ENCODE data around the gene ID3.
A peak's percentile ranks its signal among the peaks of the same experiment; 100 is the strongest.

ID3 gene

GRCh38 chr1:23573574-23574182 lies 14.4 kb upstream of the ID3 start:
- Histone ChIP-seq H3K27ac (ENCODE audit: low read depth, low read length) (no peak overlapping the region), H3K9me3 (ENCODE audit: control insufficient read depth, insufficient read depth, low read length) (no peaks in the 10 kb centered on the region), H3K27me3 (ENCODE audit: control insufficient read depth, insufficient read depth, low read length) (peaks cover 12% of the 10 kb centered on the region), H3K9ac (ENCODE audit: low read depth, low read length) (no peak overlapping the region), H3K4me3 (ENCODE audit: low read depth, low read length) (no peak overlapping the region), H3K4me1 (ENCODE audit: control insufficient read depth, insufficient read depth, low read length) (peaks cover 17% of the 10 kb centered on the region), H3K36me3 (ENCODE audit: control insufficient read depth, insufficient read depth, low read length) (no peaks in the 10 kb centered on the region)

DNA sequence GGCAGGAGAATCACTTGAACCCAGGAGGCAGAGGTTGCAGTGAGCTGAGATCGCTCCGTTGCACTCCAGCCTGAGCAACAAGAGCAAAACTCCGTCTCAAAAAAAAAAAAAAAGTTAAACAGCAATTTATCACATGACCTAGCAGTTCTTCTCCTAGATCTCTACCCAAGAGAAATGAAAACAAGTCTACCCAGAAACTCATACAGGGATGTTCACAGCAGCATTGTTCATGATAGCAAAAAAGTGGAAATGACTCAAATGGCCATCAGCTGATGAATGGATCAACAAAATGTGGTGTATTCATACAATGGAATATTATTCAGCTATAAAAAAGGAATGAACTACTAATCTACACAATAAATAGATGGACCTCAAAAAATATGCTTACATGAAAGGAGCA lies 12.2 kb upstream of the ID3 start:
- Histone ChIP-seq H3K9ac (ENCODE audit: low read depth, low read length) (no peak overlapping the region), H3K4me3 (ENCODE audit: low read depth, low read length) (no peak overlapping the region), H3K4me1 (ENCODE audit: control insufficient read depth, insufficient read depth, low read length) (peaks cover 12% of the 10 kb centered on the region), H3K36me3 (ENCODE audit: control insufficient read depth, insufficient read depth, low read length) (no peaks in the 10 kb centered on the region), H3K27ac (ENCODE audit: low read depth, low read length) (no peak overlapping the region), H3K27me3 (ENCODE audit: control insufficient read depth, insufficient read depth, low read length) (peaks cover 19% of the 10 kb centered on the region), H3K9me3 (ENCODE audit: control insufficient read depth, insufficient read depth, low read length) (no peaks in the 10 kb centered on the region)

- no peaks in the 10 kb centered on the region for H3K9me3 ChIP-seq (ENCODE audit: control insufficient read depth, insufficient read depth, low read length)
- no peaks in the 10 kb centered on the region for H3K36me3 ChIP-seq (ENCODE audit: control insufficient read depth, insufficient read depth, low read length)
- H3K4me1 ChIP-seq (ENCODE audit: control insufficient read depth, insufficient read depth, low read length), result peaks cover 12% of the 10 kb centered on the region
- H3K27ac ChIP-seq (ENCODE audit: low read depth, low read length), result no peak overlapping the region
- no peak overlapping the region for H3K4me3 ChIP-seq (ENCODE audit: low read depth, low read length)
- no peak overlapping the region for H3K9ac ChIP-seq (ENCODE audit: low read depth, low read length)
- H3K27me3 ChIP-seq (ENCODE audit: control insufficient read depth, insufficient read depth, low read length), result peaks cover 19% of the 10 kb centered on the region
These were observed 10.8 kb upstream of the ID3 start for GRCh38 chr1:23570001-23570691.

DNA sequence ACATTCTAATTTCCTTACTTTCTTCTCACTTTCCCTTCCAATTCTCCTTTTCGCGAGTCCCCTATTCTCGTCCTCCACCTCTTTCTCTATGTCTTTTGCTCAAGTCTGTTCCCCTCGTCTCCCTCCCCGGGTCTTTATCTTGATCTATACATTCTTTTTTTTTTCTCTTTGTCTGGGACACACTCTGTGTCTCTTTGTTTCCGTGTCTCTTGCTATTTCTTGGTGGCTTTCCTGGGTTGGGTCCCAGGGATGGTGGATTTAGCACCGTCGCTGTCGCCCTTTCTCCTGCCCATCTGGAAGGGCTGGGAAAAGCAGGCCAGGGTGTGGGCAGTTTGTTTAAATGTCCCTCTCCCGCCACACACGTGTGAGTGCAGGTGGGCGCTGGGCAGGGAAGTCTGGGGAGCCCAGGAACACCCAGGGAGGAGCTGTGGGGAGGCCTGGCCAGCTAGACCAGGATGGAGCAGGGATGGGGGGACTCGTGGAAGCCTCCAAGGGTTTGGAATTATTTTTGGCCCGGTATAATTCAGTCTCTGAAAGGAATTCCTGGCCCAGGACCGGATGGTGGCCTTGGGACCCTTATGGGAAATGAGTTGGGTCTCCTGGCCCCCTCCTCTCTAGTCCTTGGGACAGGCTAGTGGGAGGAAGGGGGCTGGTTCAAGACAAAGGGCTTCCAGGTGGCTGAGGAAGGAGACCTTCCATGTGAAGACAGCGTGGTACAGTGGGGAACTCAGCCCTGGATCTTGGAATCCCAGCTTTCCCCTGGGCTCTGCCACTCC lies 9.5 kb upstream of the ID3 start:
- H3K4me3 ChIP-seq (ENCODE audit: low read depth, low read length), result peak overlapping the region; percentile 61
- H3K4me1 ChIP-seq (ENCODE audit: control insufficient read depth, insufficient read depth, low read length), result peaks cover 18% of the 10 kb centered on the region
- H3K27ac ChIP-seq (ENCODE audit: low read depth, low read length), result peak overlapping the region; percentile 70
- H3K36me3 ChIP-seq (ENCODE audit: control insufficient read depth, insufficient read depth, low read length), result no peaks in the 10 kb centered on the region
- H3K27me3 ChIP-seq (ENCODE audit: control insufficient read depth, insufficient read depth, low read length), result peaks cover 19% of the 10 kb centered on the region
- peak overlapping the region; percentile 38; the same call in 1 of the 2 replicates for H3K9ac ChIP-seq (ENCODE audit: low read depth, low read length)
- no peaks in the 10 kb centered on the region for H3K9me3 ChIP-seq (ENCODE audit: control insufficient read depth, insufficient read depth, low read length)

DNA sequence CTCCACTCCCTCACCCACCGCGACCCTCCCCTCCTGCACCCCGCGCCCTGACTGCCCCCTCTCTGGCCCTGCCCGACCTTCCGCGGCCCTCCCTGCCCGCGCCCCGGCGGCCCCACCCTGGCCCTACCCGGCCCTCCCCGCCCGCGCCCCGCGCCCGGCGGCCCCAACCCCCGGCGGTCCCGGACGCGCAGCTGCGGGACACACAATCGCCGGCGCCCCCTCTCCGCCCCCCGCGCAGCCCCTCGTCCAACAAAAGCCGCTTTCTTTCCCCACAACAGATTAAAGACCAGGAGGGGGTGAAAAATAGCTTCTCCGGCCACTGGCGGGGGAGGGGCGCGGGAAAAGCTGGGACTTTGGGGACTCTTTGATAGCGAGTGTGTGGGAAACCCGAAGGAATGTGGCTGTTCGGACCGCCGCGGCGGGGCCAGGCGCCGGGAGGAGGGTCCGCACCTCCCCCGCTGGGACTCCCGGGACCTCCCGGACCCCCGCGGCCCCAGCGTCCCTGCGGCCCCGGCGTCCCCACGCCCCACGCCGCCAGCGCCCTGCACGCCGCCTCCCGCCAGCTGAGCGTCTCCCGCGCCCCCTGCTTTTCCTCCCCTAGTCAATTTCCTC lies 8.8 kb upstream of the ID3 start:
- H3K9me3 ChIP-seq (ENCODE audit: control insufficient read depth, insufficient read depth, low read length), result no peaks in the 10 kb centered on the region
- peak overlapping the region; percentile 38; the same call in 1 of the 2 replicates for H3K9ac ChIP-seq (ENCODE audit: low read depth, low read length)
- H3K4me3 ChIP-seq (ENCODE audit: low read depth, low read length), result peak overlapping the region; percentile 61
- peaks cover 22% of the 10 kb centered on the region for H3K4me1 ChIP-seq (ENCODE audit: control insufficient read depth, insufficient read depth, low read length)
- no peaks in the 10 kb centered on the region for H3K36me3 ChIP-seq (ENCODE audit: control insufficient read depth, insufficient read depth, low read length)
- H3K27me3 ChIP-seq (ENCODE audit: control insufficient read depth, insufficient read depth, low read length), result peaks cover 19% of the 10 kb centered on the region
- H3K27ac ChIP-seq (ENCODE audit: low read depth, low read length), result peak overlapping the region; percentile 70

DNA sequence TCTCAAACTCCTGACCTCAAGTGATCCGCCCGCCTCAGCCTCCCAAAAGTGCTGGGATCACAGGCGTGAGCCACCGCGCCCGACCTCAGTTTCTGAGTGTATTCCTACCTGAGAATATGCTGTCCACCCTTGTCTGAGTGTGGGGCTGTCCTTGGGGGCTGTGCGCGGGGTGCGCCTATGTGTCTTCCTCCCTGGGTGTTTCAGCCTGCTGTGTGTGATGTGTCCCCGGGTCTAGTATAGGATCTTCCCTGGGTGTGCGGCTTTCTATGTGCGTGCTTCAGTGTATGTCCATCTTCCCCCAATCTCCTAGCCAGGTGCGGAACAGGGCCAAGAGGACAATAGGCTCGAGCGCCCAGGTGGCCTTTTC lies 8.3 kb upstream of the ID3 start:
- Histone ChIP-seq H3K4me3 (ENCODE audit: low read depth, low read length) (peak overlapping the region; percentile 42; the same call in 1 of the 2 replicates), H3K27me3 (ENCODE audit: control insufficient read depth, insufficient read depth, low read length) (peaks cover 19% of the 10 kb centered on the region), H3K4me1 (ENCODE audit: control insufficient read depth, insufficient read depth, low read length) (peaks cover 27% of the 10 kb centered on the region), H3K9ac (ENCODE audit: low read depth, low read length) (no peak overlapping the region), H3K27ac (ENCODE audit: low read depth, low read length) (peak overlapping the region; percentile 36), H3K9me3 (ENCODE audit: control insufficient read depth, insufficient read depth, low read length) (no peaks in the 10 kb centered on the region), H3K36me3 (ENCODE audit: control insufficient read depth, insufficient read depth, low read length) (no peaks in the 10 kb centered on the region)

DNA sequence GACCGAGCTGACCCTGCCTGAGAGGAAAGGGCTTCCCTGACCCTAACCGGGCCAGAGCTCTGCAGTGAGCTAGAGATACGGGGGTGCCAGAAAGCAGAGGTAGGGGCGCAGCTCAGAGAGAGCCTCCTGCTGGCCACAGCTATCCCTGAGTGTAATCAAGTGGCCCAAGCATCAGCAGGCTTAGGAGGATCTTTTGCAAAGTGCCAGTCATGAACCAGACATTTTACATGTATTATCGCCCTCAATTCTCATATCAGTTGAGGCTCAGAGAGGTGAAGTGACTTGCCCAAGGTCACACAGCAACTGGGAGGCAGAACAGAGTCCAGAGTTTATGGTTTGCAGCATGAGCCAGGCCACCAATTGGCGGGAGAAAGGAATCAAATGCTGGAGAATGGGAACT lies 7.0 kb upstream of the ID3 start:
- Histone ChIP-seq H3K4me1 (ENCODE audit: control insufficient read depth, insufficient read depth, low read length) (peaks cover 38% of the 10 kb centered on the region), H3K27ac (ENCODE audit: low read depth, low read length) (no peak overlapping the region), H3K9ac (ENCODE audit: low read depth, low read length) (no peak overlapping the region), H3K27me3 (ENCODE audit: control insufficient read depth, insufficient read depth, low read length) (peaks cover 25% of the 10 kb centered on the region), H3K9me3 (ENCODE audit: control insufficient read depth, insufficient read depth, low read length) (no peaks in the 10 kb centered on the region), H3K36me3 (ENCODE audit: control insufficient read depth, insufficient read depth, low read length) (no peaks in the 10 kb centered on the region), H3K4me3 (ENCODE audit: low read depth, low read length) (no peak overlapping the region)

DNA sequence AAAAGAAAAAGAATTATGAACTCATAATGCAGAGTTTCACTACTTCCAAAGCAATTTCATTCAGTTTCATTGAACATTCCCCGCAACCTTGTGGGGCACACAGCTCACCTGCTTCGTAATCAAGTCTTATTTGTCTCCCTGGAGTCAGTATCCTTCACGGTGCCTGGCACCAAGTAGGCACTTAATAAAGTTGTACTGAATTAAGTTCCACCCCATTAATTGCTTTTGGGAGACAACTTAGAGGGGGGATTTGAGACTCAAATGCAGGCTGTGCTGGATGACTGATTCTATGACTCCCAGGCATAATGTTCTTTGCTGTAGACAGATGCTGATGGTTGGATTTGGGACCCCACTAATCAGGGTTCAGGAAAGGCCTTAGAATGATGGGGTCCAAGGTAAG lies 6.5 kb upstream of the ID3 start:
- no peaks in the 10 kb centered on the region for H3K36me3 ChIP-seq (ENCODE audit: control insufficient read depth, insufficient read depth, low read length)
- H3K9me3 ChIP-seq (ENCODE audit: control insufficient read depth, insufficient read depth, low read length), result no peaks in the 10 kb centered on the region
- H3K27me3 ChIP-seq (ENCODE audit: control insufficient read depth, insufficient read depth, low read length), result peaks cover 30% of the 10 kb centered on the region
- no peak overlapping the region for H3K9ac ChIP-seq (ENCODE audit: low read depth, low read length)
- H3K4me3 ChIP-seq (ENCODE audit: low read depth, low read length), result no peak overlapping the region
- peaks cover 43% of the 10 kb centered on the region for H3K4me1 ChIP-seq (ENCODE audit: control insufficient read depth, insufficient read depth, low read length)
- H3K27ac ChIP-seq (ENCODE audit: low read depth, low read length), result no peak overlapping the region

GRCh38 chr1:23564529-23565122 lies 5.3 kb upstream of the ID3 start:
- Histone ChIP-seq H3K36me3 (ENCODE audit: control insufficient read depth, insufficient read depth, low read length) (no peaks in the 10 kb centered on the region), H3K4me3 (ENCODE audit: low read depth, low read length) (no peak overlapping the region), H3K4me1 (ENCODE audit: control insufficient read depth, insufficient read depth, low read length) (peaks cover 54% of the 10 kb centered on the region), H3K9me3 (ENCODE audit: control insufficient read depth, insufficient read depth, low read length) (no peaks in the 10 kb centered on the region), H3K27ac (ENCODE audit: low read depth, low read length) (peak overlapping the region; percentile 25), H3K9ac (ENCODE audit: low read depth, low read length) (no peak overlapping the region), H3K27me3 (ENCODE audit: control insufficient read depth, insufficient read depth, low read length) (peaks cover 38% of the 10 kb centered on the region)

DNA sequence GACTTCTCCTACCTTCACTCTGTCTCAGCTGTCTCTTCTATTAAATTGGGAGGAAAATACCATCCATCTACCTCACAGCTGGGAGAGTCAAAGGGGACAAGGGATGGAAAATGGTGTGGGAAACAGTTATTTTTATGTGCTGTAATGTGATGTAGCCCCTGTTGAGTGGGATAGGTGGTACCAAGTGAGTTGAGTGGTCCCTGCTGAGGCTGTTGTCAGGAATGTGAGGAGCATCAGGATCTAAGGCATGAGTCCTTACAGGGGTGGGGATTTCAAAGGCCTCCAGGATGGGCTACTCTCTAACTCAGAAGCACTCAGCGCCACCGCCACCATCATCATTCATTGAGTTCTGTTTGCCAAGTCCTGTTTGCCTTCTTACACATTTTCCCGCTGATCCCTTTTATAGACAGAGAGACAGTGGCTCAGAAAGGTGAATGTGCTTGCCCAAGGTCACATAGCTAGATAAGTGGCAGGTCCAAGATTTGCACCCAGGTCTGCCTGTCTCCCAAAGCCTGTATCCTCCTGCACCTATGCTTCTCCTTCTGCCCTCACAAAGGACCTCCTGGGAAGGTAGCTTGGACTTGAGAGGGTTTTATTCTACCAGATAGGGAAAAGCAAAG lies 4.6 kb upstream of the ID3 start:
- peak overlapping the region; percentile 11 for H3K27ac ChIP-seq (ENCODE audit: low read depth, low read length)
- no peak overlapping the region for H3K4me3 ChIP-seq (ENCODE audit: low read depth, low read length)
- no peaks in the 10 kb centered on the region for H3K36me3 ChIP-seq (ENCODE audit: control insufficient read depth, insufficient read depth, low read length)
- peaks cover 46% of the 10 kb centered on the region for H3K4me1 ChIP-seq (ENCODE audit: control insufficient read depth, insufficient read depth, low read length)
- no peak overlapping the region for H3K9ac ChIP-seq (ENCODE audit: low read depth, low read length)
- H3K9me3 ChIP-seq (ENCODE audit: control insufficient read depth, insufficient read depth, low read length), result no peaks in the 10 kb centered on the region
- peaks cover 32% of the 10 kb centered on the region for H3K27me3 ChIP-seq (ENCODE audit: control insufficient read depth, insufficient read depth, low read length)
